ENCODE measurements around the gene HCFC2.

- TF ChIP-seq SUZ12 (IDR thresholded peaks at IDR 0.05; ENCODE audit: extremely low read depth, insufficient read depth, insufficient read length): no peak
- no peak for TF ChIP-seq YY1 (IDR thresholded peaks at IDR 0.05; ENCODE audit: insufficient read depth, insufficient read length)
Observed at GRCh38 chr12:104056419-104056972, 7.8 kb upstream of the HCFC2 start.
